ENCODE data around the gene DHCR24.

The DHCR24 gene

DNA sequence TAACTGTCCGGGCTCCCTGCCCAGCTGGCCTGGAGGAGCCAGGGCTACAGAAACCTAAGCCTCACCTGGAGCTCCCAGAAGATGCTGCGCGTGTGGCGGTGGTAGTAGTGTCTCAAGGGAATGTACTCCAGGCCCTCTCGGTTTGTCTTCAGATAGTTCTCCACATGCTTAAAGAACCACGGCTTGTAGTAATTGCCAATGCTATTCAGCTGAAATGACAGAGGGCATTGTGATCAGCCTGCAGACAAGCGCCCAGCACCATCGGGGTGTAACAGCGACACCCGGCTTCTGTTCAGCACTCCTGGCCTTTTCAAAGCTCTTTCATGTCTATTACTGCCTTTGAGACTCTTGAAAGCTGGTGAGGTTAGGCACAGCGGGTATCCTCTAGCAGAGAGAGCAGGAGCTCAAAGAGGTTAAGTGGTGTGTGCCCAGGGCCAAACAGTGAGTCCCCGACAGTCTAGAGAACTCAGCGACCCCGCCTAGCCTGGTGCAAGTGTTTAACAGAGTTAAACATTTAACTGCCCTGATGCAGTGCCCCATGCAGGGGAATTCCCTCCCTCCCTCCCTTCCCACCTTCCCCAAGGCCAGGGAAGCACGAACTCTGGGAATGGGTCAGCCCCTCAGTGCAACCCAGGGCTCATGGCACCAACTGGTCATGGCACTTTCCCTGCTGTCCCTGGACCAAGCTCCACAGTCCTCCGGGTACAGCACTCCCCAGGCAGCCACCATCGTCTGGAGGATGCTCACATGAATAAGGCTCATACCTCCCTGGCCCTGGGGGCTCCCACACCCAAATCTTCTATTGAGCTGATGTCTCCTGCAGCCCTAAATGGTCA, 21.5 kb downstream of the DHCR24 start:
- DNase-seq, result no peak

DNA sequence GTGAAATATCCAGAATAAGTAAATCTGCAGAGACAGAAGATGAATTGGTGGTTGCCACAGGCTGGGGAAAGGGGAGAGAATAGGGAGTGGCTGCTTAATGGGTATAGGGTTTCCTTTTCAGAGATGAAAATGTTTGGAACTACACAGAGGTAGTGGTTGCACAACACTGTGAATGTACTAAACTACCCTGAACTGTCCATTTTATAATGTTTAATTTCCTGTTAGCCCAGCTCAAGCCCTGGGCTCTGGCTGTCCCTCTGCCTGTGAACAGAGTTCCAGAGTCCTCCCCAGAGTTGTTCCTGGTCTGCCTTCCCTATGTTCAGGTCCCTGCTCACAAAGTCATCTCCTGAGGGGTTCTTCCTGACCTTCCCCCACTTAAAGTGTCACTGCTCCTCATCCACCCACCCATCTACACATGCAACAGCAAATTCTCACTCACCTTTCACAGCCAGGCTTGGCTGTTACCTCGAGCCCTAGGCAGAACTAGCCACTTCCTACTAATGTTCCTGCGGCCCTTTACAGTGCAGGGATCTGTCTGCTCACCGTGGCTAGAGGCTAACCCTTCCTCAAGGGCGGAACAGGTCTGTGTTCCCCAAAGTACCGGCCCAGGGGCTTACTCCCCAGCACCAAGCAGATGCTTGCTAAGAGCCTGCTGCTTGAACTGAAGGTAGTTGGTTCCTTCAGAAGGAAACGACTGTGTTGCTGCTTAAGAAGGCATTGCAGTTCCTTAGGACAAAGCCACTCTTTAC, 22.4 kb downstream of the DHCR24 start:
- no peak for DNase-seq

GRCh38 chr1:54863267-54863665, 23.7 kb downstream of the DHCR24 start:
- DNase-seq, result no peak

DNA sequence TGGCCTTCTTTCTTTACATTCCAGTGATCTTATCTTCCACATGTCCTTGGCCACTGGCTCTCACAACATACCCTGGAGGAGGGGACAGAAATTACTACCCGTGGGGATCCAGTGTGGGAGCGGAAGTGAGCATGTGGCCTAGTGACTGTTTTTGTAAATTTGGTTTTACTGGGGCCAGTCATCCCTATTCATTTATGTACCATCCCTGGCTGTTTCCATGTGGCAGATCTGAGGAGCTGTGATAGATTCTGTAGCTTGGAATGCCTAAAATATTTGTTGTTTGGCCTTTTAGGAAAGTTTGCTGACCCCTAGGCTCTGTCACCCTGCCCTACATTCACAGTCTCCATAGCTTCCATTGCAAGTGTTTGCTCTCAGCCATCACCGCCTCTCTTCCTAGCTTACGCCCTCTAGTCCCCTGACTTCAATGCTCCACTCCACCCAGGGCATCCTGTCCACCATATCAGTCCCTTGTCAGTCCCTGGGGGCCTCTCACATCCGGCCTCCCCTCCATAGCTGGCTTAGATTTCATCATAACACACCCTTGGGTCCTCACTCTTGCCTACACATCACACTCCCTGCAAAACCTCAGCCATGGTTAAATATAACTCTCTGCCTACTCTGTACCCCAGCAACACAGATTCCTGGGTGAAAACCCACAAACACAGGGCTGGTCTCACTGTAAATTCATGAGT, 25.8 kb downstream of the DHCR24 start:
- DNase-seq, result peak; percentile 22

- no peak for DNase-seq
These were observed 27.1 kb downstream of the DHCR24 start for GRCh38 chr1:54859700-54860391.

DNA sequence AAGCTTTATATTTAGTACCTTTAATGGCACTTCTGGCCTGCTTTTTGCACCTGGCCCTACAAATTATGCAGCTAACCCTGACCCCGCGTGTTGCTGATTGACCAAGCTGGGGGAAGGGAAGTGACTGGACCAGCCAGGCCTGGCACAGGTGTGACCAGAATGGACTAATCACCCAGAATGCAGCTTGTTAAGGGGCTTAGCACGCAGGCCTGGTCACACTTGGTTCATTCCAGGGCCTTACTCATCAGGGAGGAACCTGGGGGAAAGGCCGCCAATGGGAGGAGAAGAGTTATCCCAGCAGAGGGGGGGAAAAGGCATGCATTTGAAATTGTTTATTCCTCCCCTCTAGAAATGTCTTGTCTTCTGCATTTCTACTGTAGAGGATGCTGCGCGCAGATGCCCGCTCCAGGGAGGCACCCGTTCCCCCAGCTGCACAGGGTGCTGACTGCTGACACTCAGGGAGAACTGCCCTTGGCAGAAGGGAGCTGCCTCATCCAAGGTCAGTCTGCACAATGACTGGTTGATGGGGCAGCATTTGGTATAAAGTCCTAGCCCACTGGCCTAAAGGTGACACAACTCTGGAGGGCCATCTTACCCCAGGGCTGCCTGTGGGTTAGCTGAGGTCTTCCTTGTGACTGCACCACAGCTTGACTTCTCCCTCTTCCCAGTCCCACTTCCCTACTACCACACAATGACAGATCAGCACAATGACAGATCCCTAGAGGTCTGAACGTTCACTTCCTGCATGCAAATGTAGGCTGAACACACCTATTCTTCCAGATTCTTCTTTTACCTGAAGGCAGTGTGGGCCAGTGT, 29.0 kb downstream of the DHCR24 start:
- no peak for DNase-seq

DNA sequence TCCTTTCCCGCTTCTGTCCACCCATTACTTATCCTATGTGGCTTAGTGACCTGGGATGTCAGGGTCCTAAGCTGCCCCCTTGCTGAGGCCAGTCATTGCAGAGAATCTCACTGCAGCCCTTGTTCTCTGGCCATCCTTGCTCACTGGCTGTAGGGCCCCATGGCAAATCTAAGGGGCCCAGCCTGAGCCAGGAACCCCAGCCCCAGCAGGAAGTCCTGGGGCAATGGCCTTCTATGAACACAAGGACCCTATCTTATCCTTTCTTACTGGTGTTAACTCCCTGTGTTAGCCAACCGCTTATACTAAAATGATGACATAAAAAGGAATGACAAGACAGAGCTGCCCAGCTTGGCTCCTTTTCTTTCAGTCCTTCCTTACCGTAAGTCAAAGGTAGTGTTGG, 29.9 kb downstream of the DHCR24 start:
- DNase-seq, result no peak

DNA sequence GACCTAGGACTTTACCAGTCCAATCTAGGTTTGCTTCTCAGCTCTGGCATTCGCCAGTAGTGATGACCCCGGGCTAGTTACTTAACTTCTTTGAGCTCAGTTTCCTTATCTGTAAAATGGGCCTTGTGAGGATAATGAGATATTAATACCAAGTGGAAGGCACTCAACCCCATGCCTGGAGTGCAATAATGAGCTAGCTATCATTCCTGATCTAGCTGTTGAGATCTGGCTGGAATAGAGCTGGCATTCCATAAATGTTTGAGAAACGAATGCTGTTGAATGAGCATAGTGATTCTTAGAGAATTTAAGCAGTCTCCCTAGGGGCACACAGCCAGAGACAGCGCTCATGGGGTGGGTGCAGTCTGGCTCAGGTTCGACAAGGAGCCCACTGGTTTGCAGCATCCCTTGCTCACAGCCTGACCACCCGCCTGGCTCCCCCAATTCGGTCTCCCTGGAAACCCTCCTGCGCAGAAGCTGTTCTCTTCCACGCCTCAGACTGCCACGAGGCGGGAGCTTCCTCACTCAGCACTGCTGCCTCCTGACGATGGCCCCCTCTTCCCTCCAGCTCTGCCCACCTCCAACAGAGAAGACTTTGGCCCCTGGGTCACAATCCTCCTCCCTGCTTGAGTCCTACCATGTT, 32.5 kb downstream of the DHCR24 start:
- peak; percentile 59 for DNase-seq

DNA sequence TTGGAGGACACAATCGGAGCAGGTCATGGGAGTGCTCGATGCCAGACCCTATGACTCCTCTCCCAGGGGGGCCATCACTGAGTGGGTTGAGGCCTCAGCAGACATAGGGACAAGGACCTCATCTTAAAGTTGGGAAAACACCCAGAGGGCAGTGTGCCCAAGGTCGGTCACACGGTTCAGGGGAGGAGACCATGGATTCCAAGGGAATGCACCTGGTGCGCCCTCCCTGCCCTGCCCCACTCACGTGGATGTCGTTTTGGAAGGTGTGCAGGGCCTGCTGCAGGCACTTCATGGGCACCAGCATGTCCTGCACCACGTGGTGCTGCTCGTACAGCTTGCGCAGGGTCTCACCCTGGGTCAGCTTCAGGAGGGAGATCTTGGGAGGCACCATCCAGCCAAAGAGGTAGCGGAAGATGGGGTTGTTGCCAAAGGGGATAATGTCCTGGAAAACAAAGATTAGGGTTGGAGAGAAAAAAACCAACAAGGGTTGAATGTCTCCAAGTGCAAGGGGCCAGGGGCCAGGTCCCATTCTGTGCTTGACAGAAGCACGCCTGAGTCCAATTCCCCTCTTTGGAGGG, 33.1 kb downstream of the DHCR24 start:
- no peak for DNase-seq

- DNase-seq, result no peak
These were observed 33.8 kb downstream of the DHCR24 start for GRCh38 chr1:54853096-54853792.

- peak; percentile 47 for DNase-seq
These were observed 35.0 kb downstream of the DHCR24 start for GRCh38 chr1:54851936-54852524.

DNA sequence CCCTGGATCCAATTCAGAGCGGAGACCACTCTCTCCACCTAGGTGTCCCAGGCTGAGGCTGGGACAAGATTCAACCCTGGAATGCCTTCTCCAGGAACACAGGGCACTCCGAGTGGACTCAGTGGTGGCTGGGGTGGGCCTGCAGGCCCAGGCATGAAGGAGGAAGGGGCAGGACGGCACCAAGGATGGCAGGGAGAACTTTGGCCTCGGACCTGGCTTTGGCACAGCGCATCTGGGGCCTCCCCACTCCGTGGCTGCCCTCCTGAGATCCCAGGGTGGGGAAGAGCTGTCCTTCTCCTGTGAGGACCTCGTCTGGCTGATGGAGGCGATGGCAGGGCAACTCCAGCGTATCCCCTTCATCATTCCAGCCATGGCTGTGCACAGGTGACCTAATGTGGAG, 35.6 kb downstream of the DHCR24 start:
- DNase-seq, result no peak

GRCh38 chr1:54850737-54851136, 36.3 kb downstream of the DHCR24 start:
- peak; percentile 85 for DNase-seq

GRCh38 chr1:54850069-54850730, 36.8 kb downstream of the DHCR24 start:
- DNase-seq, result peak; percentile 33

DNA sequence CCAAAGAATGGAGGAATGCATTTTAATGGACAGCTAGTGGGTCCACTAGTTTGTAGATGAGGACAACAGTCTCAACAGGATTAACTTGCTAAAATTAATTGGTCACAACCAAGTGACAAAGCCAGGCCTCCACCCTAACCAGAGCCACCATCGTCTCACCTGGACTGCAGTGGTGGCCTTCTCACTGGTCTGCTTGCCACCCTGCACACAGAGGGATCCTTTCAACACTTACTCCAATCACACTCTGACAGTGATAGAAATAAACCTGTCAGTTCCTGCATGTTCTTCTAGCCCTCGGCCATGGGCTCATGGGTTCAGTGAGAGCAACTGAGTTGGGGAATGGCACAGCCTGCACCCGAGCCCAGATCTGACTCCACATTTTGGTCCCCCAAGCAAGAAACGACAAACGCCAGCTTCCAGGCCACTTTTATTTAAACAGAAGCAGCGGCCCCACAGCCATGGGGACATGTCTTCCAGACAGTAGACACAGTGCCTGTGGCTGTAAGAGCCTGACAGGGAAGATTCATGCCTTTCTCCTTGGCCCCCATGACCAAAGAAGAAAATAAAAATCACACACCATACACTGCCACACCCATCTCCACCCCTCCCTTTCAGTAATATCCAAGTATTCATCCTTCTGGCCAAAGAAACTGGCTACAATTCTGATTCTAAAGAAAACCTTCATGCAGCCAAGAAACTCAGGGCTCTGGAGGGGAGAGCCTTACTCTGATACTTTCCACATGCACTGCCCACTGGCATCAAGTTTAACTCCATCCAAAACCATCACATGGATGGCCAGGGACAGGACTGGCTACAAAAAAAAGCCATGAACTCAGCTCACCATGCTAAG, 37.6 kb downstream of the DHCR24 start:
- DNase-seq, result no peak

DNA sequence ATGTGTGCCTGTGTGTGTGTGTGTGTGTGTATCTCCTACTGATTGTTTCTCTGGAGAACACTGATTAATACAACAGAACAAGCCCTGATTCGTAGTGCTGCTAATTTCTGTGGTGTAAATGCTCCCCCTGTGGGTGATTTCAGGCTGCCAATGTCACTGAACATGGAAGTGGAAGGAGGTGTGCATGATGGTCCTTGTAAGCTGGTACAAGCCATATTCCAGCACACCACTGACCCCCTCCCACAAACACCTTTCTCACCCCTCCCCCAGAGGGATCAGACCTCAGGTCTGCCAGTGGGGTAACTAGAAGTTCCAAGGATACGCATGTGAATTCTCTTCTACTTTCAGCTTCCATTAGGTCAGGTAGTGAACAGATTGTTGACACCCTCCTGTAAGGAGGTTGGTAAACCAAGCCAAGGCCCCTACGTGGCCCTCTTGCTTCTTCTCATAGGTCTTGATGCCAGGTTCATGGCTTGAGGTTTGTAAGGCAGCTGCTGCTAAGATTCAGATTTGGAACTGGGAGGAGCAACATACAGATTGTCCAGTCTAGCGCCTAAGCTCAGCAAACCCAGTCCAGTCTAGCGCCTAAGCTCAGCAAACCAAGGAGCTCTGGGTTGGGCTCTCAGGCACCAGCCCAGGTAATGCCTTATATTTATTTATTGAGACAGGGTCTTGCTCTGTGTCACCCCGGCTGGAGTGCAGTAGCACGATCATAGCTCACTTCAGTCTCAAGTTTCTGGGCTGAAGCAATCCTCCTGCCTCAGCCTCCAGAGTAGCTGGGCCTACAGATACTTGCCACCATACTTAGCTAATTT, 38.7 kb downstream of the DHCR24 start:
- no peak for DNase-seq

- no peak for DNase-seq
These were observed 40.2 kb downstream of the DHCR24 start for GRCh38 chr1:54846716-54847284.

All from fibroblast of skin of back (primary cell).